Neural progenitor cell (in vitro differentiated cells): ENCODE results near the gene SUSD6. TPM values are rescaled to one million over a fixed set of nuclear protein-coding genes. Genes with fewer than 3 reads are reported as not detected.
A peak's percentile ranks its signal among the peaks of the same experiment; 100 is the strongest.

Source experiments
- DNase-seq: peaks from one replicate; pipeline ENCODE4 v3.0.0-alpha.2; 2016; ENCODE audit warnings: low spot score
- H2AFZ ChIP-seq: fragments of 200-600 bp; sonication (generic); replicated peaks from 2 replicates; pipeline ENCODE4 v1.6.1; 2016; ENCODE audit warnings: antibody characterized with exemption
- H3F3A ChIP-seq: fragments of 200-600 bp; sonication (generic); 2 replicates; pipeline ENCODE4 v1.6.1; 2016; ENCODE audit warnings: antibody characterized with exemption, low read depth
- H3K27ac ChIP-seq: fragments of 200-600 bp; sonication (generic); 2 replicates; pipeline ENCODE4 v1.5.1; 2016; ENCODE audit warnings: mild to moderate bottlenecking
- H3K27me3 ChIP-seq: fragments of 200-600 bp; sonication (generic); 2 replicates; pipeline ENCODE4 v1.6.1; 2016; ENCODE audit warnings: mild to moderate bottlenecking, moderate library complexity
- H3K36me3 ChIP-seq: fragments of 200-600 bp; sonication (generic); 2 replicates; pipeline ENCODE4 v1.5.1; 2016
- H3K4me1 ChIP-seq: fragments of 200-600 bp; sonication (generic); 2 replicates; pipeline ENCODE4 v1.6.1; 2016; ENCODE audit warnings: mixed run types
- H3K4me2 ChIP-seq: fragments of 200-600 bp; sonication (generic); 2 replicates; pipeline ENCODE4 v1.6.1; 2016
- H3K4me3 ChIP-seq: fragments of 200-600 bp; sonication (generic); 2 replicates; pipeline ENCODE4 v1.5.1; 2016
- H3K79me2 ChIP-seq: fragments of 200-600 bp; sonication (generic); 2 replicates; pipeline ENCODE4 v1.6.1; 2016; ENCODE audit warnings: low read depth
- H3K9ac ChIP-seq: fragments of 200-600 bp; sonication (generic); 2 replicates; pipeline ENCODE4 v1.6.1; 2016
- H3K9me3 ChIP-seq: fragments of 200-600 bp; sonication (generic); 2 replicates; pipeline ENCODE4 v1.5.1; 2016; ENCODE audit warnings: low read depth
- H4K20me1 ChIP-seq: fragments of 200-600 bp; sonication (generic); 2 replicates; pipeline ENCODE4 v1.6.1; 2016; ENCODE audit warnings: low read depth
- H3K27ac Mint-ChIP-seq: 3 replicates; pipeline ENCODE4 v1.8.0; 2021; ENCODE audit warnings: mixed read lengths
- H3K27me3 Mint-ChIP-seq: 2 replicates; pipeline ENCODE4 v1.8.0; 2022; ENCODE audit warnings: low read depth, mild to moderate bottlenecking, inconsistent platforms, moderate library complexity, mixed read lengths; ENCODE audit not compliant: insufficient read depth
- H3K36me3 Mint-ChIP-seq: 3 replicates; pipeline ENCODE4 v1.8.0; 2021; ENCODE audit warnings: mixed read lengths
- H3K4me1 Mint-ChIP-seq: 3 replicates; pipeline ENCODE4 v1.8.0; 2021; ENCODE audit warnings: mixed read lengths
- H3K4me3 Mint-ChIP-seq: 3 replicates; pipeline ENCODE4 v1.8.0; 2021; ENCODE audit warnings: mild to moderate bottlenecking, moderate library complexity, mixed read lengths
- H3K9me3 Mint-ChIP-seq: 3 replicates; pipeline ENCODE4 v1.8.0; 2020; ENCODE audit warnings: mixed read lengths
- CTCF ChIP-seq: fragments of 200-600 bp; sonication (generic); IDR thresholded peaks from 2 replicates; pipeline ENCODE4 v1.5.1; 2017; ENCODE audit warnings: antibody characterized with exemption, mild to moderate bottlenecking
- EZH2 ChIP-seq: fragments of 200-600 bp; sonication (generic); IDR thresholded peaks from 2 replicates; pipeline ENCODE4 v1.6.1; 2017; ENCODE audit warnings: antibody characterized with exemption, mild to moderate bottlenecking, moderate library complexity
- EZH2phosphoT487 ChIP-seq: fragments of 200-600 bp; sonication (generic); IDR thresholded peaks from 2 replicates; pipeline ENCODE4 v1.6.1; 2017; ENCODE audit warnings: antibody characterized with exemption
- total RNA-seq: library from RNA; depleted of rRNA; stranded (reverse); fragments of >200 nt; gene quantifications from 2 replicates; pipeline ENCODE4 v1.2.3, GENCODE V29; 2015; ENCODE audit warnings: low replicate concordance

SUSD6 gene
- total RNA-seq, 1 donor from 2014 or later: 6.3 TPM

- Mint-ChIP-seq H3K4me3 (no peak overlapping the region), H3K4me1 (peaks cover 56% of the 10 kb centered on the region), H3K27ac (no peak overlapping the region), H3K27me3 (peaks cover 3% of the 10 kb centered on the region), H3K36me3 (peaks cover 2% of the 10 kb centered on the region), H3K9me3 (no peaks in the 10 kb centered on the region)
- Histone ChIP-seq H3F3A (peaks cover 25% of the 10 kb centered on the region), H3K27me3 (no peaks in the 10 kb centered on the region), H3K9ac (no peak overlapping the region), H3K79me2 (no peaks in the 10 kb centered on the region), H3K27ac (no peak overlapping the region), H3K4me1 (peaks cover 40% of the 10 kb centered on the region), H3K4me2 (no peak overlapping the region), H3K4me3 (no peak overlapping the region), H3K9me3 (no peaks in the 10 kb centered on the region), H3K36me3 (no peaks in the 10 kb centered on the region), H4K20me1 (no peaks in the 10 kb centered on the region), H2AFZ (no peak overlapping the region)
- no peak for DNase-seq
- TF ChIP-seq EZH2phosphoT487: no peak
- no peak for TF ChIP-seq CTCF
- no peak for TF ChIP-seq EZH2
These were observed 96.7 kb downstream of the SUSD6 start for GRCh38 chr14:69708049-69708448.

- Histone ChIP-seq H4K20me1 (no peaks in the 10 kb centered on the region), H3K79me2 (no peaks in the 10 kb centered on the region), H3K36me3 (no peaks in the 10 kb centered on the region), H3K27ac (peak overlapping the region; percentile 11), H3K4me3 (no peak overlapping the region), H3K27me3 (no peaks in the 10 kb centered on the region), H3K9ac (no peak overlapping the region), H3K9me3 (no peaks in the 10 kb centered on the region), H3K4me1 (peaks cover 49% of the 10 kb centered on the region), H3F3A (peaks cover 34% of the 10 kb centered on the region), H3K4me2 (peak overlapping the region; percentile 32), H2AFZ (no peak overlapping the region)
- H3K4me3 Mint-ChIP-seq: peak overlapping the region; percentile 27
- peak; percentile 42 for TF ChIP-seq CTCF
- TF ChIP-seq EZH2: no peak
- H3K27ac Mint-ChIP-seq: peak overlapping the region; percentile 30
- peaks cover 56% of the 10 kb centered on the region for H3K4me1 Mint-ChIP-seq
- peaks cover 2% of the 10 kb centered on the region for H3K36me3 Mint-ChIP-seq
- peak; percentile 83 for DNase-seq
- H3K9me3 Mint-ChIP-seq: no peaks in the 10 kb centered on the region
- H3K27me3 Mint-ChIP-seq: peaks cover 6% of the 10 kb centered on the region
These were observed 97.5 kb downstream of the SUSD6 start for GRCh38 chr14:69708586-69709560.

- H3K4me1 Mint-ChIP-seq: peaks cover 62% of the 10 kb centered on the region
- H3K9me3 Mint-ChIP-seq: no peaks in the 10 kb centered on the region
- H3K9me3 ChIP-seq: no peaks in the 10 kb centered on the region
- DNase-seq: no peak
- no peak overlapping the region for H2AFZ ChIP-seq
- H3K9ac ChIP-seq: no peak overlapping the region
- peaks cover 6% of the 10 kb centered on the region for H3K27me3 Mint-ChIP-seq
- H3K4me3 Mint-ChIP-seq: no peak overlapping the region
- H3K27ac Mint-ChIP-seq: peak overlapping the region; percentile 3
- no peaks in the 10 kb centered on the region for H3K79me2 ChIP-seq
- H3K4me3 ChIP-seq: no peak overlapping the region
- H3K4me2 ChIP-seq: no peak overlapping the region
- H3K36me3 ChIP-seq: no peaks in the 10 kb centered on the region
- no peaks in the 10 kb centered on the region for H3K36me3 Mint-ChIP-seq
- no peaks in the 10 kb centered on the region for H4K20me1 ChIP-seq
- peak overlapping the region; percentile 21 for H3K27ac ChIP-seq
- H3K4me1 ChIP-seq: peaks cover 63% of the 10 kb centered on the region
- no peaks in the 10 kb centered on the region for H3K27me3 ChIP-seq
- peaks cover 49% of the 10 kb centered on the region for H3F3A ChIP-seq
- TF ChIP-seq CTCF (no peak), EZH2 (no peak), EZH2phosphoT487 (no peak)
These were observed 99.0 kb downstream of the SUSD6 start for GRCh38 chr14:69710378-69710777.
